ENCODE results near the gene ITGB2.
A peak's percentile ranks its signal among the peaks of the same experiment; 100 is the strongest.

The ITGB2 gene

GRCh38 chr21:44929799-44930542, 9.3 kb upstream of the ITGB2 start:
- Histone ChIP-seq H3K4me3 (no peak overlapping the region), H3K27ac (peak overlapping the region in 12 of 21 experiments; percentile 2 to 99 (median 70))

- no peak overlapping the region for H3K4me3 ChIP-seq
- H3K27ac ChIP-seq = peak overlapping the region in 11 of 21 experiments; percentile 73 to 99 (median 86)
These were observed 8.6 kb upstream of the ITGB2 start for GRCh38 chr21:44929242-44929798.

DNA sequence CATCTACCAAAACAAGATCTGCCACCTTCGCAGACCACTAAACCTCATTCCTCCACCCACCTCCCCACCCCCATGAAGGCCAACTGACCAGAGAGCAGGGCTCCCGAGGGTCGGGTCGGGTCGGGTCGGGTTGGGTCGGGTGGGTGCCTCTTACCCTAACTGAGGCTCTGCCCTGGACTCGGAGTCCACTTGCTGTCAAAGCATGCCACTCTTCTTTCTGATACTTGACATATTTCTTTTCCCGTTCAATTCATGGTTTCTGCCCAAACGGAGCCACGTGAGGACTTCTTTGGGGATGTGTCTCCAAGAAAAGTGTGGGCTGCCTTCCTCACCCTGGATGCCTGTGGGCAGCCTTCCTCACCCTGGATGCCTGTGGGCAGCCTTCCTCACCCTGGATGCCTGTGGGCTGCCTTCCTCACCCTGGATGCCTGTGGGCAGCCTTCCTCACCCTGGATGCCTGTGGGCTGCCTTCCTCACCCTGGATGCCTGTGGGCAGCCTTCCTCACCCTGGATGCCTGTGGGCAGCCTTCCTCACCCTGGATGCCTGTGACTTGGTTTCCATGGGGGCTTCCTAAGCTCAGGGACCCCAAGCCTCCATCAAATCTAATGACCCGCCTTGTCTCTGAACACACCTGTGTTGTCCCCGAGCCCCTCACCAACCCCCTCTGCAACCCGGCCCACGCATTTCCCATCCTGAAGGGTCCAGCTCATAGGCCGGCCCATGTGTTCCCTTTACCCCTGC, 8.0 kb upstream of the ITGB2 start:
- Histone ChIP-seq H3K4me3 (peak overlapping the region; percentile 11 to 33 (median 25)), H3K27ac (peak overlapping the region in 17 of 21 experiments; percentile 32 to 99 (median 82))

GRCh38 chr21:44927587-44928461, 7.1 kb upstream of the ITGB2 start:
- peak overlapping the region in 18 of 21 experiments; percentile 32 to 99 (median 81) for H3K27ac ChIP-seq
- H3K4me3 ChIP-seq = peak overlapping the region; percentile 11 to 33 (median 25)

GRCh38 chr21:44927259-44927586, 6.5 kb upstream of the ITGB2 start:
- H3K27ac ChIP-seq = peak overlapping the region in 19 of 21 experiments; percentile 9 to 99 (median 80)
- H3K4me3 ChIP-seq = peak overlapping the region in 4 of 7 experiments; percentile 19 to 33 (median 26)

GRCh38 chr21:44926331-44927101, 5.8 kb upstream of the ITGB2 start:
- Histone ChIP-seq H3K4me3 (peak overlapping the region in 1 of 7 experiments; percentile 0), H3K27ac (peak overlapping the region in 19 of 21 experiments; percentile 9 to 99 (median 80))

DNA sequence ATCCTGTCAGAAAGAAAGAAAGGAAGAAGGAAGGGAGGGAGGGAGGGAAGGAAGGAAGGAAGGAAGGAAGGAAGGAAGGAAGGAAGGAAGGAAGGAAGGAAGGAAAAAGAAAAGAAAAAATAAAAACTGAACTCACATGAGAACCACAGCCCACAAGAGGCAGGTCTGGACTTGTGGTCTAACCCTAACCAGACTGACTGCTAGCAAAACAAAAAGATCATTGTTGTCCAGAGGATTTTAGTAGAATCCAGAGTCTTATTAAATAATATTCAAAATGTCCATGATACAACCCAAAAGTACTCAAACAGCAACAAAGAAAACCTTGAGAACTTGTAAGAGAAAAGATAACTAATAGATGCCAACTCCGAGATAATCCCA, 4.7 kb upstream of the ITGB2 start:
- Histone ChIP-seq H3K4me3 (no peak overlapping the region), H3K27ac (peak overlapping the region in 19 of 21 experiments; percentile 9 to 99 (median 80))

GRCh38 chr21:44924606-44925377, 4.1 kb upstream of the ITGB2 start:
- no peak overlapping the region for H3K4me3 ChIP-seq
- peak overlapping the region in 15 of 21 experiments; percentile 24 to 99 (median 80) for H3K27ac ChIP-seq

- Histone ChIP-seq H3K27ac (peak overlapping the region in 7 of 21 experiments; percentile 20 to 99 (median 93)), H3K4me3 (no peak overlapping the region)
These were observed 2.9 kb upstream of the ITGB2 start for GRCh38 chr21:44923480-44924084.

GRCh38 chr21:44921928-44922327, 1.2 kb upstream of the ITGB2 start:
- H3K4me3 ChIP-seq = peak overlapping the region in 3 of 7 experiments; percentile 36 to 52 (median 45)
- H3K27ac ChIP-seq = peak overlapping the region in 11 of 21 experiments; percentile 3 to 99 (median 86)

GRCh38 chr21:44919913-44920693, 596 bp downstream of the ITGB2 start:
- peak overlapping the region; percentile 32 to 52 (median 42) for H3K4me3 ChIP-seq

GRCh38 chr21:44919111-44919912, 1.4 kb downstream of the ITGB2 start:
- peak overlapping the region; percentile 32 to 52 (median 42) for H3K4me3 ChIP-seq
- H3K27ac ChIP-seq = peak overlapping the region in 18 of 21 experiments; percentile 7 to 99 (median 82)

More at GRCh38 chr21:44919913-44920693, 596 bp downstream of the ITGB2 start:
- H3K27ac ChIP-seq = peak overlapping the region in 20 of 21 experiments; percentile 3 to 99 (median 80)

DNA sequence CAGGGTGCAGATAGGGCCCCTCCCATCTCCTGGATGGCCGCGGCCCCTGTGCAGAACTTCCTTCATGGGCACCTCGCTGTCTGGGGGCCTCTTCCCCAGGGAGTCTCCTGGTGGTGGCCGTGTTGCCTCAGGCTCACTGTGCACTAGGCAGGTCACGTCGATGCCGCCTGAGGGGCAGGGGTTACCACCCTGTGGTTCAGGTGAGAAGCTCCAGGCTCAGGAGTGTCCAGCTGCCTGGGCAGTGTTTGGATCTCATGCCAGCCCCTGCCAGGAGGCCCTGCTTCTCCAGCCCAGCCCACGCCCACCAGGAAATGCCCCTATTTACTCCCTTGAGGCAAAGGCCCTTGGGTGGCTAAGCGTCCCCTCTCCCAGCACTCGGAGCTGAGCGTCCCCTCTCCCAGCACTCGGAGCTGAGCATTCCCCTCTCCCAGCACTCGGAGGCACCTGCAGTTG, 2.1 kb downstream of the ITGB2 start:
- Histone ChIP-seq H3K27ac (peak overlapping the region in 10 of 21 experiments; percentile 4 to 99 (median 84)), H3K4me3 (peak overlapping the region; percentile 3 to 52 (median 42))

DNA sequence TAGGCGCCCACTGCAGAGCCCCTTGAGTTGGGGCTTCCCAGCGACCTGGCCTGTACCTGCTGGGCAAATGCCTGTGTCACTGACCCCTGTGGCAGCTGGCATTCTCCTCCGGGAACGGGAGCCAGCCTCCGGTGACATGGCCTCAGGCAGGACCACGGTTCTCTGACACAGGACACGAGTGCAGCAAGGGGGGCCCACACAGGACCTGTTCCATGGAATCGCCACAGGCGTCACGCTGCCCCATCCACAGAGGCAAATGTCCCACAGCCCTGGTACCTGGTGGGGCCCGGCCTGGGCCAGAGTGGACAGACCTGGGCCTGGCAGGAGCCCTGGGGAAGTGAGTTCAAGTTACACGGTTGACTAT, 2.6 kb downstream of the ITGB2 start:
- Histone ChIP-seq H3K27ac (peak overlapping the region in 7 of 21 experiments; percentile 4 to 99 (median 86)), H3K4me3 (peak overlapping the region in 3 of 7 experiments; percentile 40 to 52 (median 45))

DNA sequence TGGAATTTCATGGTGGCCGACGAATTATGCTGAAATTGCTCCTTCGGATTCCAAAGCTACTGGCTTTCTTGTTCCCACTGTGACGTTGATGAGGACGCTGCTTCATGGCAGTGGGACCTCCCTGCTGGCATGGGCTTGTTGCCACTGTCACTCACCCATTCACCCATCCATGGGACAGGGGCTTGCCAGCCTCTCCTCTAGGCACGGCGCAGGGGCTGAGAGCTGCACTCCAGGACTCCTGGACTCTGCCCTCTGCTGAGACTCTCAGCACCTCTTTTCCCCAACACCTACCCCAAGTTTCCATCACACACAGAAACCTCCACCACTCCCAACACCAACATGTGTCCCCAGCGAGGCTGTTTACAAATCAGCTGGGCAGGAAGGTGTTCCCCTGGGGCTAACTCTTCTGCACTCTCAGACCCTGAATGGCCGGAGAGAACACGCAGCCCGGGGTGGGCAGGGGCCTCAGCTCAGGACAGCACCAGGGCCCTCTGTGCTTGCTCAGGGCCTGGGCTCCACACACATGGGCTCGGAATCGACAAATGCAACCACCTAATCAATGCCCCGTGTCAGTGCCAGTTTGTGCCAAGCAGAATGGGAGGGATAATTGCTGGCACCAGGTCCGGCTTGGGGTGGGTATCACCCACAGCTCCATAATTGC, 3.1 kb downstream of the ITGB2 start:
- no peak overlapping the region for H3K4me3 ChIP-seq
- peak overlapping the region in 5 of 21 experiments; percentile 4 to 99 (median 93) for H3K27ac ChIP-seq

All from skin epidermis (tissue), 12 donors.